ENCODE data around the gene ANKRD40CL. TPM values are rescaled to one million over a fixed set of nuclear protein-coding genes. Genes with fewer than 3 reads are reported as not detected.

ANKRD40CL gene
- total and polyA plus RNA-seq, 4 donors = 0.26 to 23.0 TPM; not detected in 2

DNA sequence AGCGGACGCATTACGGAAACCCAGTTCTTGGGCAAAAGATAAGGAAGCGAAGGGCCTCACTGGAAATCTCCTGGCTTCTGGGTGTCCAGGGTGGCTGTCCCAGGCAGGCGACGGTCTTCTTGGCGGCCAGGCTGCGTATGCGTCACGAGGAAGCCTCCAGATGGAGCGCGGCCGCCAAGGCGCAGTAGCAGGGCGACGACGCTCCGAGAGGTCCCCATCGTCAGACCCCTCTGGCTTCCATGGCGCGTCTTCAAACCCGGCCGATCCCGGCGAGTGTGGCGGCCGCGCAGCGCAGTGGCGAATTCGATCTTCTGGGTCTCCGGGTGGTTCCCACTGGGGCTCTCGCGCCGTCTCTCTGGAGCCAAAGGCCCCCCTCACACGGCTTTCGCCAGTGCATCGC is 13.8 kb upstream of the ANKRD40CL start:
- H3K4me1 ChIP-seq (ENCODE audit: control insufficient read depth in 1 of 2, insufficient read depth in 2 of 2, low read length in 2 of 2) = no peaks in the 10 kb centered on the region
- DNase-seq (peak in 1 of 2 donors; percentile 78), ATAC-seq (ENCODE audit: low FRiP score) (no peak)
- no peaks in the 10 kb centered on the region for H3K36me3 ChIP-seq (ENCODE audit: control insufficient read depth in 1 of 2, insufficient read depth in 2 of 2, low read length in 1 of 2)
- no peaks in the 10 kb centered on the region for H3K27me3 ChIP-seq (ENCODE audit: control insufficient read depth in 1 of 2, insufficient read depth in 2 of 2, low read length in 1 of 2)
- 22 to 32% methylated on average over 38 of the region's 38 CpGs for WGBS, 2 donors
- no peak overlapping the region for H3K27ac ChIP-seq (ENCODE audit: low read depth in 1 of 2, low read length in 2 of 2)
- no peak overlapping the region for H3K4me3 ChIP-seq (ENCODE audit: low read length in 2 of 2)
- intact Hi-C loops (cut with DNase I) = loop anchor here (5.0 kb wide), 2 partner anchors 176 to 234 kb away; partner anchors contain the start of gene SPATA20 (in 1 of the 2)
- no peaks in the 10 kb centered on the region for H3K9me3 ChIP-seq (ENCODE audit: control insufficient read depth, low read length)

DNA sequence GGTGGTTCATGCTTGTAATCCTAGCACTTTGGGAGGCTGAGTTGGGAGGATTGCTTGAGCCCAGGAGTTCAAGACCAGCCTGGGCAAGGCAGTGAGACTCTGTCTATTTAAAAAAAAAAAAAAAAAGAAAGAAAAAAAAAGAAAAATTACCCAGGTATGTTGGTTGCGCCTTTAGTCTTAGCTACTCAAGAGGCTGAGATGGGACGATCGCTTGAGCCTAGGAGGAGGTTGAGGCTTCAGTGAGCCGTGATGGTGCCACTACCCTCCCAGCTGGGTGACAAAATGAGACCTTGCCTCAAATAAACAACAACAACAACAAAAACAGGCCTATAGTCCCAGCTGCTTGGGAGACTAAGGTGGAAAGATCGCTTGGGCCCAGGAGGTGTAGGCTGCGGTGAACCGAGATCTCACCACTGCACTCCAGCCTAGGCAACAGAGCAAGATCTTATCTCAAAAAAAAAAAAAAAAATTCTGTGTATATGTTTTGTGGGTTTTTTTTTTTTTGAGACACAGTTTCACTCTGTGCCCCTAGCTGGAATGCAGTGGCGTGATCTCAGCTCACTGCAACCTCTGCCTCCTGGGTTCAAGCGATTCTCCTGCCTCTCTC is 12.5 kb upstream of the ANKRD40CL start:
- ATAC-seq (ENCODE audit: low FRiP score) = no peak
- intact Hi-C loops (cut with DNase I) = loop anchor here (5.0 kb wide), 2 partner anchors 177 to 233 kb away; partner anchors contain the start of gene SPATA20 (in 1 of the 2)
- 95 to 98% methylated on average over 9 of the region's 9 CpGs for WGBS, 2 donors

DNA sequence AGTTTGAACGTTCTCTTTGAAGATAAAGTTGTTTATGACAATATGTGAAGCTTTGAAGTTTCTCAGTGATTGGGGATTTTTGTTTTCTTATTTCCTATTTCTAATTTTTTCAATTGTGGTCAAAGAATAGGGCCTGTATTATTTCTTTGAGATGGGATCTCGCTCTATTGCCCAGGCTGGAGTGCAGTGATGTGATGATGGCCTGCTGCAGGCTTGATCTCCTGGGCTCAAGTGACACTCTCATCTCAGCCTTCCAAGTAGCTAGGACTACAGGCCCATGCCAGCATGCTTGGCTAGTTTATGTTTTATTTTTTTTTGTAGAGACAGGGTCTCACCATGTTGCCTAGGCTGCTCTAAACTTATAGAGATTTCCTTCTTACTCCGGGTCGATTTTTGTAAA is 11.7 kb upstream of the ANKRD40CL start:
- H3K4me1 ChIP-seq (ENCODE audit: control insufficient read depth in 1 of 2, insufficient read depth in 2 of 2, low read length in 2 of 2) = no peaks in the 10 kb centered on the region
- no peaks in the 10 kb centered on the region for H3K36me3 ChIP-seq (ENCODE audit: control insufficient read depth in 1 of 2, insufficient read depth in 2 of 2, low read length in 1 of 2)
- no peak overlapping the region for H3K4me3 ChIP-seq (ENCODE audit: low read length in 2 of 2)
- DNase-seq = no peak
- WGBS, 2 donors = 86% methylated on average over 4 of the region's 4 CpGs
- intact Hi-C loops (cut with DNase I) = no loop called here
- H3K9me3 ChIP-seq (ENCODE audit: control insufficient read depth, low read length) = no peaks in the 10 kb centered on the region
- H3K27me3 ChIP-seq (ENCODE audit: control insufficient read depth in 1 of 2, insufficient read depth in 2 of 2, low read length in 1 of 2) = no peaks in the 10 kb centered on the region
- H3K27ac ChIP-seq (ENCODE audit: low read depth in 1 of 2, low read length in 2 of 2) = no peak overlapping the region
- ATAC-seq (ENCODE audit: low FRiP score) = no peak

More for the DNA sequence above, 12.5 kb upstream of the ANKRD40CL start:
- H3K27me3 ChIP-seq (ENCODE audit: control insufficient read depth in 1 of 2, insufficient read depth in 2 of 2, low read length in 1 of 2) = no peaks in the 10 kb centered on the region
- H3K36me3 ChIP-seq (ENCODE audit: control insufficient read depth in 1 of 2, insufficient read depth in 2 of 2, low read length in 1 of 2) = no peaks in the 10 kb centered on the region
- H3K27ac ChIP-seq (ENCODE audit: low read depth in 1 of 2, low read length in 2 of 2) = no peak overlapping the region
- no peak overlapping the region for H3K4me3 ChIP-seq (ENCODE audit: low read length in 2 of 2)
- H3K4me1 ChIP-seq (ENCODE audit: control insufficient read depth in 1 of 2, insufficient read depth in 2 of 2, low read length in 2 of 2) = no peaks in the 10 kb centered on the region
- H3K9me3 ChIP-seq (ENCODE audit: control insufficient read depth, low read length) = no peaks in the 10 kb centered on the region
- no peak for DNase-seq

DNA sequence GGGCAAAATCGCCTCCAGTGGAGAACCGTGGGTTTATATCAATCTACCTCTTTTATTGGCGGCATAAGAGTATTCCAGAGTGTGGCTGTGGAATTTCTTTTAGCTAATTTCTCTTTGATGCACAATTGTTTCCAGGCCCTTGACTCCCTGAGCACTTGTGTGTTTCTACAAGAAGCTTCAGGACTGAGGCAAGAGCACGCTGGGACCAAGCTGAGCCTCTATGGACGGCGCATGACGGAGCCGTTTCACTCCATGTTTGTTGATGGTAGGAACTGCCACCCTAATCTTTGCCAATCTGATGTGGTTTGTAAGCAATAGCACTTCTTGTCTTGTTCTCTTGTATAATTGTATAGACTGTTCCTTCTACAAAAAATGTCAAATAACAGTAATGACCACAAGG is 11.2 kb upstream of the ANKRD40CL start:
- intact Hi-C loops (cut with DNase I) = no loop called here
- Histone ChIP-seq H3K9me3 (ENCODE audit: control insufficient read depth, low read length) (no peaks in the 10 kb centered on the region), H3K27ac (ENCODE audit: low read depth in 1 of 2, low read length in 2 of 2) (no peak overlapping the region), H3K4me3 (ENCODE audit: low read length in 2 of 2) (no peak overlapping the region), H3K4me1 (ENCODE audit: control insufficient read depth in 1 of 2, insufficient read depth in 2 of 2, low read length in 2 of 2) (no peaks in the 10 kb centered on the region), H3K36me3 (ENCODE audit: control insufficient read depth in 1 of 2, insufficient read depth in 2 of 2, low read length in 1 of 2) (no peaks in the 10 kb centered on the region), H3K27me3 (ENCODE audit: control insufficient read depth in 1 of 2, insufficient read depth in 2 of 2, low read length in 1 of 2) (no peaks in the 10 kb centered on the region)
- WGBS, 2 donors = 86 to 90% methylated on average over 8 of the region's 8 CpGs
- peak in 1 of 2 donors; percentile 36 for DNase-seq
- no peak for ATAC-seq (ENCODE audit: low FRiP score)

DNA sequence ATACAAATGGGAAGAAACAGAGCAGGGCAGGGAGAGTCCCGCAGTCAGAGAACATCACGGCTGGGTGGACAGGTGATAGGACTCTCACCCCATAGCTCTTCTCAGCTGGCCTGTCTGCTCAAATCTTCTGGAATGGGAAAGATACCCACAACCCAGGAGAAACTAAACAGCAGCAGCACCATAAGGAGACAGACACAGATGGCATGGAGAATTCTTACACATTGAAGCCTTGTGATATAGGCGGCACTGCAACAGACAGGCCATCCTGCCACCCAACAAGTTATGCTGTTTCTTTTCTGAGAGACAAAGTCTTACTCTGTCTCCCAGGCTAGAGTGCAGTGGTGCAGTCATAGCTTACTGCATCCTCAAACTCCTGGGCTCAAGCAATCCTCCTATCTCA is 8.6 kb upstream of the ANKRD40CL start:
- intact Hi-C loops (cut with DNase I) = no loop called here
- H3K27me3 ChIP-seq (ENCODE audit: control insufficient read depth in 1 of 2, insufficient read depth in 2 of 2, low read length in 1 of 2) = no peaks in the 10 kb centered on the region
- no peaks in the 10 kb centered on the region for H3K9me3 ChIP-seq (ENCODE audit: control insufficient read depth, low read length)
- 80 to 98% methylated on average over 3 of the region's 3 CpGs for WGBS, 2 donors
- H3K4me1 ChIP-seq (ENCODE audit: control insufficient read depth in 1 of 2, insufficient read depth in 2 of 2, low read length in 2 of 2) = no peaks in the 10 kb centered on the region
- H3K27ac ChIP-seq (ENCODE audit: low read depth in 1 of 2, low read length in 2 of 2) = no peak overlapping the region
- ATAC-seq (ENCODE audit: low FRiP score) (no peak), DNase-seq (peak in 1 of 2 donors; percentile 12)
- H3K36me3 ChIP-seq (ENCODE audit: control insufficient read depth in 1 of 2, insufficient read depth in 2 of 2, low read length in 1 of 2) = no peaks in the 10 kb centered on the region
- H3K4me3 ChIP-seq (ENCODE audit: low read length in 2 of 2) = no peak overlapping the region

DNA sequence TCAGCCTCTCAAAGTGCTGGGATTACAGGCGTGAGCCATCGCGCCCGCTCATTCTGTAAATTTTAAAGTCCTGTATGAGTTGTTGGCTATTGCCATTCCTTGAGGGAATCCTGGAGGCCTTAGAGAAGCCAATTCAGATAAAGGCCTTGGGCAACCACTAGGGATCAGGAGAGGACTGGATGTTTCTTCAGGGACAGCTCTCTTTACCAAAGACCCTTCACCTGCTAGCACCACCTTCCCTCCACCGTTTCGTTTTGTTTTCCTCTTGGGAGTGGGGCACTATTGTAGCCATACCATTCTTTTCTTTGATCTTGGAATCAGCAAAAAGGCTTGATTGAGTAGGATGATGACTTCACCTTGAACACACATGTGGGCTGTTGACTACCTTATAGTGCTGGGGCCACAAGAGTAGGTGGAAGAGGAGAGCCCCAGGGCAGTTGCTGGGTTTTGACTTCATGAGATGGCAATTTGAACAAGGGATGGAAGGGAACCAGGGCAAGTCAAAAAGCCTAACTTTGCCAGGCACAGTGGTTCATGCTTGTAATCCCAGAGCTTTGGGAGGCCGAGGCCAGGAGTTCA is 7.0 kb upstream of the ANKRD40CL start:
- no peaks in the 10 kb centered on the region for H3K4me1 ChIP-seq (ENCODE audit: control insufficient read depth in 1 of 2, insufficient read depth in 2 of 2, low read length in 2 of 2)
- intact Hi-C loops (cut with DNase I) = no loop called here
- ATAC-seq (ENCODE audit: low FRiP score) (no peak), DNase-seq (peak in 1 of 2 donors; percentile 27)
- H3K9me3 ChIP-seq (ENCODE audit: control insufficient read depth, low read length) = no peaks in the 10 kb centered on the region
- 85 to 87% methylated on average over 7 of the region's 7 CpGs for WGBS, 2 donors
- no peak overlapping the region for H3K4me3 ChIP-seq (ENCODE audit: low read length in 2 of 2)
- no peak overlapping the region for H3K27ac ChIP-seq (ENCODE audit: low read depth in 1 of 2, low read length in 2 of 2)
- no peaks in the 10 kb centered on the region for H3K27me3 ChIP-seq (ENCODE audit: control insufficient read depth in 1 of 2, insufficient read depth in 2 of 2, low read length in 1 of 2)
- no peaks in the 10 kb centered on the region for H3K36me3 ChIP-seq (ENCODE audit: control insufficient read depth in 1 of 2, insufficient read depth in 2 of 2, low read length in 1 of 2)

DNA sequence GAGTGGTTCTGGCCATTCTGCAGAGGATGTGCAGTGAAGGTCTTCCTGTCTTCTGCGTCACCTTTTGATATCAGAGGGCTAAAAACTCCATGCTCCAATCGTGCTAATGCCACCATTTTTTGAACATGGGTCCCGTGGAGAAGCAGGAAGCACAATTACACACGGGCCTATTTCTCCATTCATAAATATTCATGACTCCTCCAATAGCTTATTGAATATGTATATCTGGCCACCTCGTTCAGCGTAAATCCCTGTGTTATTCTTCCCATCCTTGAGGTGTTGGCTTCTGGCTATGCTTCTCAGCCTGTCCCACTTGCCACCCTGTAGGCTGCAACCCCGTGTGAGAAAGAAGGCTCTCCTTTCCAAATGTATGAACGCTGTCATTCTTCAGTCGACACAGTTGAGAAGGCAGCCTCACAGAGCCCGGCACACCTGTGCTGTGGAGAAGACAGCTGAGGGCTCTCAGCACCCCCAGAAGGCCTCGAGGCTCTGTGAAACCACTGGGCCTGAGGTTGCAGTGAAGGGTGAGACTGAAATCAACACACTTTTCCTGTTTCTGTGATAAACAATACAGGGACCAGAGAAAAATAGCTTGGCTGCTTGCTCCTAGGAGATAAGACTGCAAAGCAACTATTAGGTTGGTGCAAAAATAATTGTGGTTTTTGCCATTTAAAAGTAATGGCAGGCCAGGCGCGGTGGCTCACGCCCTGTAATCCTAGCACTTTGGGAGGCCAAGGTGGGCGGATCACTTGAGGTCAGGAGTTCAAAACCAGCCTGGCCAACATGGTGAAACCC is 4.9 kb upstream of the ANKRD40CL start:
- peak in 1 of 2 donors; percentile 23 for DNase-seq
- intact Hi-C loops (cut with DNase I) = no loop called here

DNA sequence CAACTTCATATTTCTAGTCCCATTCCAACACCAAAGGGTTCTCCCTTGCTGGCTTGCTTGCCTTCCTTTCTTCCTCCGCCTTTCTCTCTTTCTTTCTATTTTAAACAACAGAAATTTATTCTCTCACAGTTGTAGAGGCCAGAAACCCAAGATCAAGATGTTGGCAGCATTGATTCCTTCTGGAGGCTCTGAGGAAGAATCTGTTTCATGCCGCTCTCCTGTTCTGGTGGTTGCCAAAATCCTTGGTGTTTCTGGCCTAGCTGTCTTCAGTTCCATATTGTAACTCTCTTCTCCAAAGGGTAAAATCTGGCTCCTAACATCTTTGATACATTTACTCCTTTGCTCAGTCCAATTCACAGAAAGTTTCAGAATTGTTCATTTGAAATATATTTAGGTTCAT is 3.0 kb upstream of the ANKRD40CL start:
- intact Hi-C loops (cut with DNase I) = no loop called here
- ATAC-seq (ENCODE audit: low FRiP score) (no peak), DNase-seq (no peak)
- no peaks in the 10 kb centered on the region for H3K9me3 ChIP-seq (ENCODE audit: control insufficient read depth, low read length)
- H3K36me3 ChIP-seq (ENCODE audit: control insufficient read depth in 1 of 2, insufficient read depth in 2 of 2, low read length in 1 of 2) = no peaks in the 10 kb centered on the region
- no peak overlapping the region for H3K4me3 ChIP-seq (ENCODE audit: low read length in 2 of 2)
- no peaks in the 10 kb centered on the region for H3K4me1 ChIP-seq (ENCODE audit: control insufficient read depth in 1 of 2, insufficient read depth in 2 of 2, low read length in 2 of 2)
- no peak overlapping the region for H3K27ac ChIP-seq (ENCODE audit: low read depth in 1 of 2, low read length in 2 of 2)
- 87 to 90% methylated on average over 2 of the region's 2 CpGs for WGBS, 2 donors
- no peaks in the 10 kb centered on the region for H3K27me3 ChIP-seq (ENCODE audit: control insufficient read depth in 1 of 2, insufficient read depth in 2 of 2, low read length in 1 of 2)

More for the DNA sequence above, 4.9 kb upstream of the ANKRD40CL start:
- Histone ChIP-seq H3K27me3 (ENCODE audit: control insufficient read depth in 1 of 2, insufficient read depth in 2 of 2, low read length in 1 of 2) (no peaks in the 10 kb centered on the region), H3K36me3 (ENCODE audit: control insufficient read depth in 1 of 2, insufficient read depth in 2 of 2, low read length in 1 of 2) (no peaks in the 10 kb centered on the region), H3K4me1 (ENCODE audit: control insufficient read depth in 1 of 2, insufficient read depth in 2 of 2, low read length in 2 of 2) (no peaks in the 10 kb centered on the region), H3K9me3 (ENCODE audit: control insufficient read depth, low read length) (no peaks in the 10 kb centered on the region), H3K4me3 (ENCODE audit: low read length in 2 of 2) (no peak overlapping the region), H3K27ac (ENCODE audit: low read depth in 1 of 2, low read length in 2 of 2) (no peak overlapping the region)
- WGBS, 2 donors = 81 to 82% methylated on average over 15 of the region's 15 CpGs
- no peak for ATAC-seq (ENCODE audit: low FRiP score)

Measured in aorta (tissue), 5 donors.